GM12878 (cell line): ENCODE measurements around the gene BLNK. TPM values are rescaled to one million over a fixed set of nuclear protein-coding genes. Genes with fewer than 3 reads are reported as not detected.

Source experiments
- ATAC-seq: fragments of 200-7000 bp; cut with Tn5 transposase; 3 replicates; pipeline ENCODE4 v1.9.1; 2020; ENCODE audit warnings: mild to moderate bottlenecking, moderate library complexity
- BruUV-seq: library from RNA; stranded (reverse); fragments of 400-500 nt; replicated peaks from 2 replicates; lab custom pipeline; 2021; lab: Mats Ljungman, UMichigan
- CTCF ChIA-PET: fragments of 300-600 bp; sonication (Branson Sonifier 250); formaldehyde crosslinking; extraction: SDS; loops from one replicate; lab custom pipeline; 2021; ENCODE audit warnings: inconsistent platforms; lab: Yijun Ruan, JAX
- POLR2A ChIA-PET: fragments of 350-600 bp; formaldehyde crosslinking; extraction: SDS; loops from one replicate; lab custom pipeline; 2021; ENCODE audit warnings: inconsistent platforms; lab: Charles Lee
- RAD21 ChIA-PET: fragments of 300-600 bp; sonication (Branson Sonifier 250); formaldehyde crosslinking; loops from one replicate; lab custom pipeline; 2023; ENCODE audit warnings: antibody characterized with exemption; ENCODE audit not compliant: unreplicated experiment; lab: Charles Lee
- SMC1A ChIA-PET: fragments of 300-600 bp; sonication (Branson Sonifier 250); formaldehyde crosslinking; loops from one replicate; lab custom pipeline; 2023; ENCODE audit not compliant: unreplicated experiment, uncharacterized antibody; lab: Charles Lee
- DNase-seq: peaks from one replicate; pipeline ENCODE4 v3.0.0-alpha.2; 2011; ENCODE audit warnings: low read depth, low spot score
- FAIRE-seq: peaks from 3 replicates; lab custom pipeline; 2011; peaks lifted over from hg19 to GRCh38; lab: Jason Lieb, UNC
- H2AFZ ChIP-seq: 2 replicates; pipeline ENCODE4 v1.6.0; 2011; ENCODE audit warnings: low read depth, low read length, control low read depth; ENCODE audit not compliant: control insufficient read depth
- H3K27ac ChIP-seq: 2 replicates; pipeline ENCODE4 v1.5.1; 2011; ENCODE audit warnings: control low read depth; ENCODE audit not compliant: control insufficient read depth, insufficient read depth
- H3K27me3 ChIP-seq, 2 experiments: replicated peaks in 1 of 2; 2 replicates each; pipeline versions ENCODE4 v1.6.0 to v1.6.1; 2011; ENCODE audit warnings: low read length in 1 of 2; ENCODE audit not compliant: control insufficient read depth in 2 of 2, insufficient read depth in 2 of 2
- H3K36me3 ChIP-seq, 2 experiments: 2 replicates each; pipeline ENCODE4 v1.5.1; 2011; ENCODE audit warnings: low read length in 1 of 2; ENCODE audit not compliant: control insufficient read depth in 2 of 2, insufficient read depth in 2 of 2
- H3K4me1 ChIP-seq: 2 replicates; pipeline ENCODE4 v1.6.1; 2011; ENCODE audit warnings: mild to moderate bottlenecking, low read length, moderate library complexity, mixed read lengths; ENCODE audit not compliant: control insufficient read depth, insufficient read depth
- H3K4me2 ChIP-seq: 2 replicates; pipeline ENCODE4 v1.6.0; 2011; ENCODE audit warnings: control low read depth; ENCODE audit not compliant: control insufficient read depth, insufficient read depth
- H3K4me3 ChIP-seq: fragments of 200-600 bp; sonication (generic); 2 replicates; pipeline ENCODE4 v1.5.1; 2016
- H3K79me2 ChIP-seq: 2 replicates; pipeline ENCODE4 v1.6.0; 2011; ENCODE audit warnings: low read length; ENCODE audit not compliant: control insufficient read depth, insufficient read depth
- H3K9ac ChIP-seq: 2 replicates; pipeline ENCODE4 v1.8.0; 2011; ENCODE audit warnings: low read length, control low read depth, mixed read lengths; ENCODE audit not compliant: control insufficient read depth, insufficient read depth
- H3K9me3 ChIP-seq: replicated peaks from 3 replicates; pipeline ENCODE4 v1.5.1; 2011; ENCODE audit warnings: mild to moderate bottlenecking, low read length; ENCODE audit not compliant: control insufficient read depth, insufficient read depth
- H4K20me1 ChIP-seq: 2 replicates; pipeline ENCODE4 v1.6.0; 2011; ENCODE audit not compliant: control insufficient read depth, insufficient read depth
- CEBPB ChIP-seq, 2 experiments: fragments of 150-350 bp in 1 of 2; IDR thresholded peaks; 2 replicates each; pipeline ENCODE4 v1.6.1; 2012 to 2014; ENCODE audit warnings: low read depth in 2 of 2, low read length in 2 of 2, borderline replicate concordance in 1 of 2, inconsistent platforms in 1 of 2
- CHD1 ChIP-seq: IDR thresholded peaks from 2 replicates; pipeline ENCODE4 v1.6.1; 2012; ENCODE audit warnings: low read depth, low read length, improper control_type of control experiment
- CREB1 ChIP-seq: IDR thresholded peaks from 2 replicates; pipeline ENCODE4 v1.6.1; 2012; ENCODE audit warnings: low read depth, mild to moderate bottlenecking, inconsistent platforms
- CREM ChIP-seq: IDR thresholded peaks from 2 replicates; pipeline ENCODE4 v1.6.1; 2014; ENCODE audit warnings: antibody characterized with exemption, low read depth
- GABPA ChIP-seq: IDR thresholded peaks from 2 replicates; pipeline ENCODE4 v1.6.1; 2014; ENCODE audit warnings: antibody characterized with exemption, low read depth, mild to moderate bottlenecking, inconsistent platforms
- GATAD2B ChIP-seq: fragments of 450-650 bp; conservative IDR thresholded peaks from 2 replicates; pipeline ENCODE4 v1.6.1; 2017; ENCODE audit warnings: low read depth, mild to moderate bottlenecking, moderate library complexity
- IRF5 ChIP-seq: fragments of 450-650 bp; IDR thresholded peaks from 2 replicates; pipeline ENCODE4 v1.6.1; 2017; ENCODE audit warnings: borderline replicate concordance
- KDM1A ChIP-seq: fragments of 200-600 bp; sonication (generic); IDR thresholded peaks from 2 replicates; pipeline ENCODE4 v1.6.1; 2016; ENCODE audit warnings: borderline replicate concordance
- NKRF ChIP-seq: fragments of 450-650 bp; conservative IDR thresholded peaks from 2 replicates; pipeline ENCODE4 v1.6.1; 2017; ENCODE audit warnings: mild to moderate bottlenecking, moderate library complexity
- SRF ChIP-seq, 2 experiments: IDR thresholded peaks; 2 replicates each; pipeline ENCODE4 v1.6.1; 2011; ENCODE audit warnings: low read depth in 2 of 2, low read length in 2 of 2, mild to moderate bottlenecking in 1 of 2, moderate library complexity in 1 of 2
- SUZ12 ChIP-seq: fragments of 200-600 bp; sonication (generic); IDR thresholded peaks from one replicate; pipeline ENCODE4 v1.6.1; 2018; ENCODE audit warnings: antibody characterized with exemption, mild to moderate bottlenecking; ENCODE audit not compliant: unreplicated experiment
- TCF12 ChIP-seq: IDR thresholded peaks from 2 replicates; pipeline ENCODE4 v1.6.1; 2011; ENCODE audit warnings: low read depth, mild to moderate bottlenecking, low read length
- WGBS: methylation state at CpG from one replicate; pipeline ENCODE4 v1.1.6; 2016; ENCODE audit warnings: low lambda C conversion rate; ENCODE audit not compliant: insufficient replicate concordance, insufficient coverage; ENCODE audit errors: missing lambda C conversion rate; 5-methylcytosine and 5-hydroxymethylcytosine counted together
- in situ Hi-C: fragments of 300-500 bp; cut with MboI; formaldehyde crosslinking; loops from 9 replicates; pipeline ENCODE4 v1.14.3; 2018; ENCODE audit warnings: mixed read lengths
- intact Hi-C: fragments of 100-400 bp; cut with micrococcal nuclease; formaldehyde crosslinking; loops from one replicate; pipeline ENCODE4 v1.14.2; 2022; ENCODE audit not compliant: unreplicated experiment
- polyA plus RNA-seq, 11 experiments: library from polyadenylated mRNA; depleted of rRNA in 4 of 11; unstranded in 6 of 11; stranded (reverse) in 5 of 11; fragments of >200 nt; fragmentation: Nextera tagmentation in 4 of 11; fragmentation: Illumina TruSeq in 1 of 11; extraction: Ambion mirVana in 4 of 11; extraction: Trizol in 1 of 11; gene quantifications; 1 replicate in 1 of 11; 2 replicates in 10 of 11; pipeline versions ENCODE4 v1.2.1 to v1.2.3, GENCODE V29; 2011 to 2016; ENCODE audit warnings: inconsistent platforms in 2 of 11, missing spikeins in 2 of 11, low read depth in 1 of 11
- total RNA-seq, 4 experiments: library from RNA; depleted of rRNA in 3 of 4; stranded (reverse); fragments of >200 nt in 3 of 4; fragmentation: Illumina TruSeq in 1 of 4; extraction: Trizol in 1 of 4; gene quantifications; 2 replicates each; pipeline versions ENCODE4 v1.2.1 to v1.2.3, GENCODE V29; 2013 to 2021

BLNK gene
- total and polyA plus RNA-seq, 10 of the 15 experiments (the other 5 are each of a cell fraction or from before 2014, with no cell fraction given): 79.5 to 201 (median 139) TPM

DNA sequence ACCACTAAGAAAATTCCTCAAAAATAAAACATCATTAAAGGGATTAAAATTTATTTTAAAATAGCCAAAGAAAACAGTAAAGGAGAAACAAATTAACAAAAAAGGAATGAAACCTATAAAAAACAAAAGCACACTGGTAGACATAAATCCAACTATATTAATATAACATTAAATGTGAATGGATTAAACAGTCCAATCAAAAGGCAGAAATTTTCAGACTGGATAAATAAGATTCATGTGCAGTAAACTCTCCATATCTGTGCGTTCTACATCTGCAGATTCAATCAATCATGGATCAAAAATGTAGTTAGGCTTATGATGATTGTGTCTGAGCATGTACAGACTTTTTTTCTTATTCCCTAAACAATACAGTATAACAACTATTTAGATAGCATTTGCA, 98.7 kb downstream of the BLNK start:
- H3K27ac ChIP-seq: no peak overlapping the region
- no peaks in the 10 kb centered on the region for H3K4me1 ChIP-seq
- H3K36me3 ChIP-seq: no peaks in the 10 kb centered on the region
- TF ChIP-seq IRF5 (no peak), CEBPB (IDR thresholded peaks at IDR 0.05; ENCODE audit: borderline replicate concordance in 1 of 2, low read depth in 2 of 2, low read length in 2 of 2) (no peak), TCF12 (no peak)
- TF ChIP-seq, all 136 proteins: peak for 0
- peaks cover 5% of the 10 kb centered on the region; the same call in 2 of the 3 replicates for H3K9me3 ChIP-seq
- H2AFZ ChIP-seq: no peak overlapping the region
- WGBS: 91% methylated on average over 1 of the region's 1 CpG
- RAD21 ChIA-PET: no interaction called here
- no peaks in the 10 kb centered on the region for H3K27me3 ChIP-seq
- FAIRE-seq: no peak
- no peaks in the 10 kb centered on the region for H3K79me2 ChIP-seq
- CTCF ChIA-PET: no interaction called here
- SMC1A ChIA-PET: interaction anchor here (1.1 kb wide), 1 partner anchor 15 kb away, joined by 3 read pairs; no protein-coding TSS in a partner anchor
- no peak for DNase-seq
- no peak overlapping the region for H3K9ac ChIP-seq
- no TSS peak for BruUV-seq
- H3K4me3 ChIP-seq: no peak overlapping the region
- in situ Hi-C loops (no loop called here), intact Hi-C loops (no loop called here)
- POLR2A ChIA-PET: no interaction called here
- H3K4me2 ChIP-seq: no peak overlapping the region
- no peak for ATAC-seq
- H4K20me1 ChIP-seq: no peaks in the 10 kb centered on the region

DNA sequence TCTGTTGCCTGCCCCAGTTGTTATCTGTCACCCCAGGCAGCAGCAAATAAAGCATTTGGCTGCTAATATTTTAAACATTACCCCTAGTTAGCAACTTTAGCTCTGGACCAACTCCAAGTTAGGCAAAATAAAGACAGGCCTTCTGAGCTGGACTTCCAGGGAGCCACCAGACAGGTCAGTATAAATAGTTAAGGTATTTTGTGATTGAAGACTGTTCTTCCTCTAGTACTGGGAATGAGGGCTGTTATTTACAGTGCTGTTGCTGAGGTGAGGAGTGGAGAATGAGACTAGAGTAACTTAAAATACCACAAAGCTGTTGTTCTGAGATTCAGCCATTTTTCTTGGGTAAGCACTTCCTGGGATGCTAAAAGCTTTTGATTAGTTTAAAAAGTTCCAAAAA, 101.1 kb downstream of the BLNK start:
- Histone ChIP-seq H3K27me3 (no peaks in the 10 kb centered on the region), H3K79me2 (no peaks in the 10 kb centered on the region), H4K20me1 (no peaks in the 10 kb centered on the region), H3K9me3 (no peaks in the 10 kb centered on the region; the same call in 2 of the 3 replicates), H2AFZ (no peak overlapping the region), H3K4me2 (no peak overlapping the region), H3K4me1 (no peaks in the 10 kb centered on the region), H3K4me3 (no peak overlapping the region), H3K36me3 (no peaks in the 10 kb centered on the region), H3K27ac (no peak overlapping the region), H3K9ac (no peak overlapping the region)
- BruUV-seq: no TSS peak
- RAD21 ChIA-PET: no interaction called here
- in situ Hi-C loops: no loop called here
- POLR2A ChIA-PET: no interaction called here
- no peak for FAIRE-seq
- CTCF ChIA-PET: interaction anchor here (1.0 kb wide), 1 partner anchor 68 kb away, joined by 3 read pairs; no protein-coding TSS in a partner anchor
- SMC1A ChIA-PET: interaction anchor here (1.0 kb wide), 1 partner anchor 477 kb away, joined by 3 read pairs; the partner anchor contains the start of gene TCTN3
- ATAC-seq: no peak
- intact Hi-C loops: no loop called here
- TF ChIP-seq SRF (IDR thresholded peaks at IDR 0.05; ENCODE audit: low read depth in 2 of 2, low read length in 2 of 2) (no peak), KDM1A (no peak), NKRF (no peak), CREM (no peak), CREB1 (no peak), GABPA (no peak), SUZ12 (no peak), CHD1 (no peak), GATAD2B (no peak)
- no peak for DNase-seq
